ENCODE data around the gene AMELY.
"Not testable (repeated sequence)": the region's sequence is repeated elsewhere in the genome, so short reads cannot be mapped to it uniquely, and the experiment has no call there.

AMELY gene

GRCh38 chrY:6911253-6911881, at the start of gene AMELY:
Gene AMELY (minus strand): TSS chrY:6911752. CDS start chrY:6872608, 39,144 bp downstream.
- DNase-seq (ENCODE audit: low spot score): no peak

GRCh38 chrY:6949947-6950346, 38.4 kb upstream of the AMELY start:
- no peak for DNase-seq (ENCODE audit: low spot score)

GRCh38 chrY:6948378-6948777, 36.8 kb upstream of the AMELY start:
- no peak for DNase-seq (ENCODE audit: low spot score)

- DNase-seq (ENCODE audit: low spot score): no peak
Observed at GRCh38 chrY:6947695-6948094, 36.1 kb upstream of the AMELY start.

GRCh38 chrY:6935497-6935896, 23.9 kb upstream of the AMELY start:
- no peak for DNase-seq (ENCODE audit: low spot score)

GRCh38 chrY:6931779-6932396, 20.3 kb upstream of the AMELY start:
- DNase-seq (ENCODE audit: low spot score): no peak

- DNase-seq (ENCODE audit: low spot score): no peak
Observed at GRCh38 chrY:6929237-6929636, 17.7 kb upstream of the AMELY start.

- DNase-seq (ENCODE audit: low spot score): no peak
Observed at GRCh38 chrY:6928265-6928664, 16.7 kb upstream of the AMELY start.

GRCh38 chrY:6921061-6921460, 9.5 kb upstream of the AMELY start:
- no peak for DNase-seq (ENCODE audit: low spot score)

GRCh38 chrY:6913362-6913761, 1.8 kb upstream of the AMELY start:
- DNase-seq (ENCODE audit: low spot score): no peak

- no peak for DNase-seq (ENCODE audit: low spot score)
Observed at GRCh38 chrY:6910372-6911252, 940 bp downstream of the AMELY start, which contains the start of gene TBL1Y. Gene TBL1Y (plus strand): TSS chrY:6910697. CDS start chrY:7025085, 114,388 bp downstream.

GRCh38 chrY:6909856-6910255, 1.7 kb downstream of the AMELY start:
- no peak for DNase-seq (ENCODE audit: low spot score)

GRCh38 chrY:6909118-6909521, 2.4 kb downstream of the AMELY start:
- no peak for DNase-seq (ENCODE audit: low spot score)

GRCh38 chrY:6908021-6908420, 3.5 kb downstream of the AMELY start:
- DNase-seq (ENCODE audit: low spot score): not testable (repeated sequence)

- no peak for DNase-seq (ENCODE audit: low spot score)
Observed at GRCh38 chrY:6907591-6907990, 4.0 kb downstream of the AMELY start.

- not testable (repeated sequence) for DNase-seq (ENCODE audit: low spot score)
Observed at GRCh38 chrY:6902116-6902515, 9.4 kb downstream of the AMELY start.

GRCh38 chrY:6895236-6895635, 16.3 kb downstream of the AMELY start:
- DNase-seq (ENCODE audit: low spot score): no peak

- no peak for DNase-seq (ENCODE audit: low spot score)
Observed at GRCh38 chrY:6894496-6894895, 17.1 kb downstream of the AMELY start.

- no peak for DNase-seq (ENCODE audit: low spot score)
Observed at GRCh38 chrY:6849384-6849783, 62.2 kb downstream of the AMELY start.

- DNase-seq (ENCODE audit: low spot score): not testable (repeated sequence)
Observed at GRCh38 chrY:6842650-6843049, 68.9 kb downstream of the AMELY start.

Data from left forelimb (tissue), 1 donor.